BLaER1 treated with 17β-estradiol and CSF1 and Interleukin-3, amounts not matched to agents 10 nM and 100 nM (cell line): Measurements from ENCODE around the gene PROSER2.
A peak's percentile ranks its signal among the peaks of the same experiment; 100 is the strongest.

Experiments
- H3K27ac ChIP-seq, 11 experiments: shearing (Covaris generic); formaldehyde crosslinking; 2 replicates each; pipeline ENCODE4 v1.8.1; 2022
- H3K27me3 ChIP-seq, 11 experiments: shearing (Covaris generic); formaldehyde crosslinking; 2 replicates each; pipeline ENCODE4 v1.8.1; 2022
- H3K36me3 ChIP-seq, 11 experiments: shearing (Covaris generic); formaldehyde crosslinking; 2 replicates each; pipeline ENCODE4 v1.8.1; 2022
- H3K4me1 ChIP-seq, 10 experiments: shearing (Covaris generic); formaldehyde crosslinking; 2 replicates each; pipeline ENCODE4 v1.8.1; 2022
- H3K4me2 ChIP-seq, 11 experiments: shearing (Covaris generic); formaldehyde crosslinking; 2 replicates each; pipeline ENCODE4 v1.8.1; 2022
- H3K4me3 ChIP-seq, 10 experiments: shearing (Covaris generic); formaldehyde crosslinking; 2 replicates each; pipeline ENCODE4 v1.8.1; 2022
- H3K9ac ChIP-seq, 11 experiments: shearing (Covaris generic); formaldehyde crosslinking; 2 replicates each; pipeline ENCODE4 v1.8.1; 2022
- H3K9me3 ChIP-seq, 11 experiments: shearing (Covaris generic); formaldehyde crosslinking; replicated peaks in 1 of 11; 2 replicates each; pipeline ENCODE4 v1.8.1; 2022
- H4K20me1 ChIP-seq, 11 experiments: shearing (Covaris generic); formaldehyde crosslinking; 2 replicates each; pipeline ENCODE4 v1.8.1; 2022
- Cebpa-rat ChIP-seq, 11 experiments: shearing (Covaris generic); IDR thresholded peaks; 2 replicates each; pipeline ENCODE4 v1.8.1; 2022

Gene PROSER2

DNA sequence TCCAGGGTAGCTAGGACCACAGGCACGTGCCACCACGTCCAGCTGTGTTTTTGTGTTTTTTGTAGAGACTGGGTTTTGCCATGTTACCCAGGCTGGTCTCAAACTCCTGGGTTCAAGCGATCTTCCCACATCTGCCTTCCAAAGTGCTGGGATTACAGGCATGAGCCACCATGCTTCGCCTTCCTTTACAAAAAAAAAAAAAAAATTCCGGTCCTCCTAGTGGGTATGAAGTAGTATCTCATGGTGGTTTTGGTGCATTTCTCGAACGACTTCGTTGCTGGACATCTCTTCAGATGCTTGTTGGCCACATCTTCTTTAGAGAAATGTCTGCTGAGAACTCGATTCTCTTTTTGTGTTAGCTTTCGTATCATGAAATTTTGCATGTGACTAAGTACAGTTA is 3.9 kb downstream of the PROSER2 start:
- Histone ChIP-seq H3K27ac (no peak overlapping the region), H4K20me1 (peaks cover 0 to 12% (median 0%) of the 10 kb centered on the region in 11 experiments; a peak in 3 of 22 replicates), H3K4me1 (peaks cover 4 to 18% (median 8%) of the 10 kb centered on the region in 10 experiments; a peak in 12 of 20 replicates), H3K27me3 (peaks cover 25 to 43% (median 37%) of the 10 kb centered on the region in 11 experiments), H3K4me3 (no peak overlapping the region), H3K9me3 (no peaks in the 10 kb centered on the region), H3K36me3 (no peaks in the 10 kb centered on the region), H3K4me2 (no peak overlapping the region), H3K9ac (no peak overlapping the region)
- no peak for TF ChIP-seq Cebpa-rat (IDR thresholded peaks at IDR 0.05)

DNA sequence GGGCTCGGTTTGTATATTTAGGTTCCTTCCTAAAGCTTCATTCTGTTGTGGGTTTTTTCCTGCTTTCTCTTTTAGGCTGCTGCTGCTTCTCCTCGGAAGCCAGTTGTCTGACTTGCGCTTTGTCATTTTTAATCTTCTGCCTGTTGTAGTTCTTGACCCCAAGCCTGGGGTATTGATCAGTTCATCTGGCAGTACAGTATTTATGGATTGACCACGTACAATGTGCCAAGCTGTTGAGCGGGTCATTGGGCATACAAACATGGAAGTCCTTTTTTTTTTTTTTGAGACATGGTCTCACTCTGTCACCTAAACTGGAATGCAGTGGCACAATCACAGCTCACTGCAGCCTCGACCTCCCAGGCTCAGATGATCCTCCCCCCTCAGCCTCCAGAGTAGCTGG is 4.3 kb downstream of the PROSER2 start:
- Histone ChIP-seq H3K4me1 (peaks cover under 1 to 18% (median 8%) of the 10 kb centered on the region in 10 experiments; a peak in 12 of 20 replicates), H4K20me1 (peaks cover 0 to 12% (median 0%) of the 10 kb centered on the region in 11 experiments; a peak in 3 of 22 replicates), H3K4me2 (no peak overlapping the region), H3K36me3 (no peaks in the 10 kb centered on the region), H3K27ac (no peak overlapping the region), H3K4me3 (no peak overlapping the region), H3K9ac (no peak overlapping the region), H3K27me3 (peaks cover 25 to 39% (median 33%) of the 10 kb centered on the region in 11 experiments), H3K9me3 (no peaks in the 10 kb centered on the region)
- TF ChIP-seq Cebpa-rat (IDR thresholded peaks at IDR 0.05), result no peak

DNA sequence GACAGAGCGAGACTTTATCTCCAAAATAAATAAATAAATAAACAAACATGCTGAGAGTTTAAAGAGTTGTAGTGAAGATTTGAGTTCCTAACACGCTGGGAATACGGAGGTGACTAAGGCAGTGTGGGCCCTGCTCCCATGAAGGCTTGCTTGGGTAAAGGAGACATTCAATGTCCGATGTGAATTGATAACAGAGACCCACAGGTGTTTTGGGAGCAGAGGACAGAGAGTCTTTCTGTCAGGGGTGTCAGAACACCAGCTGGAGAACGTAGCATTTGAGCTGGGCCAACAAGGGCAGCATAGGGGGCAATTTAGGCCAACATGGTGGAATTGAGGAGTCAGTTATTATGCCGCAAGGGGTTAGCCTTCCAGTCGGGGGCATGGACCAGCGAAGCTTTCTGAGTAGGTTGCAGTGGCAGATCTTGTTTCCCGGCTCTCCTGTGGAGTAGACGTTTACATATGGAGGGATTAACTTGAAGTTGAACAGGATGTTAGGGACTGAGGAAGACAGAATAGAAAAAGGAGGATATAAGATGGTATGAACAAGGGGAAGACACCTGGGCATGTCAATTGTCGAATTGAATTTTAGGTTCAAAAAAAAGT is 5.6 kb downstream of the PROSER2 start:
- H3K4me3 ChIP-seq, result no peak overlapping the region
- no peak overlapping the region for H3K9ac ChIP-seq
- H3K4me2 ChIP-seq, result no peak overlapping the region
- H3K27ac ChIP-seq, result no peak overlapping the region
- no peaks in the 10 kb centered on the region for H3K9me3 ChIP-seq
- peaks cover 17 to 26% (median 21%) of the 10 kb centered on the region in 11 experiments for H3K27me3 ChIP-seq
- peaks cover 0 to 18% (median 6%) of the 10 kb centered on the region in 10 experiments; a peak in 10 of 20 replicates for H3K4me1 ChIP-seq
- H3K36me3 ChIP-seq, result no peaks in the 10 kb centered on the region
- H4K20me1 ChIP-seq, result peaks cover 0 to 12% (median 0%) of the 10 kb centered on the region in 11 experiments; a peak in 3 of 22 replicates
- no peak for TF ChIP-seq Cebpa-rat (IDR thresholded peaks at IDR 0.05)

- 0 out of 22 replicates have a peak overlapping the region, but pooled peaks of 1 of the 11 experiments have one; percentile 13 for H3K4me2 ChIP-seq
- no peaks in the 10 kb centered on the region for H3K36me3 ChIP-seq
- no peak overlapping the region for H3K27ac ChIP-seq
- peaks cover 0 to under 1% (median 0%) of the 10 kb centered on the region in 11 experiments; a peak in 2 of 22 replicates for H4K20me1 ChIP-seq
- H3K9me3 ChIP-seq, result no peaks in the 10 kb centered on the region
- H3K4me1 ChIP-seq, result peaks cover 4 to 16% (median 10%) of the 10 kb centered on the region in 10 experiments; a peak in 16 of 20 replicates
- H3K9ac ChIP-seq, result no peak overlapping the region
- H3K4me3 ChIP-seq, result no peak overlapping the region
- TF ChIP-seq Cebpa-rat (IDR thresholded peaks at IDR 0.05), result no peak
- H3K27me3 ChIP-seq, result peaks cover 0 to 4% (median 0%) of the 10 kb centered on the region in 11 experiments; a peak in 2 of 22 replicates
Measured at GRCh38 chr10:11830836-11831519, 7.8 kb downstream of the PROSER2 start.

- H3K4me2 ChIP-seq, result no peak overlapping the region
- H3K9ac ChIP-seq, result no peak overlapping the region
- peaks cover 0 to 2% (median 0%) of the 10 kb centered on the region in 11 experiments; a peak in 1 of 22 replicates for H3K9me3 ChIP-seq
- no peaks in the 10 kb centered on the region for H3K27me3 ChIP-seq
- no peaks in the 10 kb centered on the region; a peak in 1 of 22 replicates for H4K20me1 ChIP-seq
- H3K36me3 ChIP-seq, result no peaks in the 10 kb centered on the region
- H3K4me1 ChIP-seq, result peaks cover 4 to 16% (median 10%) of the 10 kb centered on the region in 10 experiments; a peak in 16 of 20 replicates
- TF ChIP-seq Cebpa-rat (IDR thresholded peaks at IDR 0.05), result no peak
- no peak overlapping the region for H3K27ac ChIP-seq
- H3K4me3 ChIP-seq, result no peak overlapping the region
Measured at GRCh38 chr10:11831520-11831951, 8.4 kb downstream of the PROSER2 start.

- Histone ChIP-seq H3K27me3 (no peaks in the 10 kb centered on the region), H3K9me3 (peaks cover 0 to 4% (median 0%) of the 10 kb centered on the region in 11 experiments; a peak in 1 of 22 replicates), H3K27ac (no peak overlapping the region), H3K4me3 (no peak overlapping the region), H3K4me2 (no peak overlapping the region), H3K4me1 (peaks cover 4 to 16% (median 10%) of the 10 kb centered on the region in 10 experiments; a peak in 16 of 20 replicates), H4K20me1 (no peaks in the 10 kb centered on the region; a peak in 1 of 22 replicates), H3K36me3 (no peaks in the 10 kb centered on the region), H3K9ac (no peak overlapping the region)
- TF ChIP-seq Cebpa-rat (IDR thresholded peaks at IDR 0.05), result no peak
Measured at GRCh38 chr10:11832042-11832441, 8.9 kb downstream of the PROSER2 start.

DNA sequence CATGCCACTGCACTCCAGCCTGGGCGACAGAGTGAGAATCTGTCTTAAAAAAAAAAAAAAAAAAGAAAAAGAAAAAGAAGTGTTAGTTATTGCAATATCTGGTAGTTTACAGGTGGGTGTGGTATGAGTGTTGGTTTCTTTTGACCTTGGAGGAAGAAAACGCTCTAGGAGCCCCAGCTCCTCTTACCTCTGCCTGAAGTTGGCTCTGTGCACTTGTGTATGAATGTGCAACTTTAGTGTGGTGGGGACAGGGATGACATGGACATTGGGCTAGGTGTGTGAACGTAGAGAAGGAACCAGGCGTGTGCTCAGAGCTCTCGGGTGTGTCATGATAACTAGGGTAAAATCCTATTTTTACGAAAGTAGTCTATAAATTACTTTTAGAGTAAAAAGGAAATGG is 11.9 kb downstream of the PROSER2 start:
- Histone ChIP-seq H3K4me2 (peak overlapping the region; percentile 4 to 50 (median 34); a peak in 13 of 22 replicates), H3K4me3 (no peak overlapping the region), H3K4me1 (peaks cover 4 to 16% (median 10%) of the 10 kb centered on the region in 10 experiments; a peak in 16 of 20 replicates), H3K36me3 (no peaks in the 10 kb centered on the region), H3K27me3 (no peaks in the 10 kb centered on the region), H3K9me3 (peaks cover 0 to 14% (median 0%) of the 10 kb centered on the region in 11 experiments; a peak in 3 of 22 replicates), H3K9ac (no peak overlapping the region), H4K20me1 (no peaks in the 10 kb centered on the region), H3K27ac (no peak overlapping the region)
- TF ChIP-seq Cebpa-rat (IDR thresholded peaks at IDR 0.05), result no peak

- H4K20me1 ChIP-seq, result no peaks in the 10 kb centered on the region
Measured at GRCh38 chr10:11835704-11836103, 12.5 kb downstream of the PROSER2 start.

More at GRCh38 chr10:11835704-11836103, 12.5 kb downstream of the PROSER2 start:
- Histone ChIP-seq H3K4me3 (no peak overlapping the region), H3K9ac (no peak overlapping the region), H3K4me2 (peak overlapping the region in 1 of 11 experiments; percentile 44; a peak in 3 of 22 replicates), H3K9me3 (peaks cover 0 to 14% (median 0%) of the 10 kb centered on the region in 11 experiments; a peak in 3 of 22 replicates), H3K4me1 (peaks cover 4 to 13% (median 9%) of the 10 kb centered on the region in 10 experiments; a peak in 16 of 20 replicates), H3K27ac (no peak overlapping the region), H3K36me3 (no peaks in the 10 kb centered on the region), H3K27me3 (no peaks in the 10 kb centered on the region)
- no peak for TF ChIP-seq Cebpa-rat (IDR thresholded peaks at IDR 0.05)
